Astrocyte of the cerebellum (primary cell): ENCODE data around the gene ANKS1B.

ENCODE experiments used
- DNase-seq: peaks from one replicate; pipeline ENCODE4 v3.0.0-alpha.2; 2011; ENCODE audit warnings: low read depth
- H3K4me3 ChIP-seq: 2 replicates; pipeline ENCODE4 v1.5.1; 2011; ENCODE audit warnings: mild to moderate bottlenecking, low read depth, low read length, moderate library complexity
- CTCF ChIP-seq: IDR thresholded peaks from 2 replicates; pipeline ENCODE4 v1.5.1; 2012; ENCODE audit warnings: low read length, low read depth, moderate library complexity, mild to moderate bottlenecking; ENCODE audit errors: missing control alignments
- in situ Hi-C: cut with HindIII; loops from 2 replicates; pipeline ENCODE4 v1.10.0; 2017; ENCODE audit warnings: low sequenced_read_pairs

ANKS1B gene

GRCh38 chr12:99383258-99383657, 601.5 kb downstream of the ANKS1B start:
- no peak for DNase-seq
- no peak for TF ChIP-seq CTCF
- in situ Hi-C loops: no loop called here
- H3K4me3 ChIP-seq: no peak overlapping the region

- DNase-seq: no peak
- in situ Hi-C loops: no loop called here
- no peak overlapping the region for H3K4me3 ChIP-seq
- no peak for TF ChIP-seq CTCF
Measured at GRCh38 chr12:99381992-99382391, 602.7 kb downstream of the ANKS1B start.

GRCh38 chr12:99380701-99381100, 604.0 kb downstream of the ANKS1B start:
- no peak for DNase-seq
- in situ Hi-C loops: no loop called here
- no peak overlapping the region for H3K4me3 ChIP-seq
- TF ChIP-seq CTCF: no peak

GRCh38 chr12:99374023-99374422, 610.7 kb downstream of the ANKS1B start:
- in situ Hi-C loops: no loop called here
- no peak for TF ChIP-seq CTCF
- no peak overlapping the region for H3K4me3 ChIP-seq
- DNase-seq: no peak

- TF ChIP-seq CTCF: no peak
- in situ Hi-C loops: no loop called here
- DNase-seq: no peak
- H3K4me3 ChIP-seq: no peak overlapping the region
Measured at GRCh38 chr12:99372257-99372920, 612.3 kb downstream of the ANKS1B start.

- no peak overlapping the region for H3K4me3 ChIP-seq
- DNase-seq: no peak
- in situ Hi-C loops: no loop called here
- no peak for TF ChIP-seq CTCF
Measured at GRCh38 chr12:99370421-99371138, 614.2 kb downstream of the ANKS1B start.
